GM23248 (cell line): ENCODE data around the gene CMIP. TPM values are rescaled to one million over a fixed set of nuclear protein-coding genes. Genes with fewer than 3 reads are reported as not detected.
A peak's percentile ranks its signal among the peaks of the same experiment; 100 is the strongest.

Experiments
- DNase-seq: peaks from one replicate; pipeline ENCODE4 v3.0.0-alpha.2; 2015
- H2AFZ ChIP-seq: fragments of 200-600 bp; sonication (generic); 2 replicates; pipeline ENCODE4 v1.6.1; 2016; ENCODE audit warnings: antibody characterized with exemption
- H3F3A ChIP-seq: fragments of 200-600 bp; sonication (generic); 2 replicates; pipeline ENCODE4 v1.6.1; 2016; ENCODE audit warnings: mild to moderate bottlenecking, antibody characterized with exemption, mixed run types; ENCODE audit not compliant: insufficient read depth
- H3K27ac ChIP-seq: fragments of 200-600 bp; sonication (generic); 2 replicates; pipeline ENCODE4 v1.5.1; 2016; ENCODE audit warnings: mild to moderate bottlenecking
- H3K27me3 ChIP-seq: fragments of 200-600 bp; sonication (generic); replicated peaks from 2 replicates; pipeline ENCODE4 v1.6.1; 2016; ENCODE audit warnings: mild to moderate bottlenecking; ENCODE audit not compliant: insufficient read depth
- H3K36me3 ChIP-seq: fragments of 200-600 bp; sonication (generic); 2 replicates; pipeline ENCODE4 v1.6.1; 2016; ENCODE audit warnings: low read depth, mild to moderate bottlenecking
- H3K4me1 ChIP-seq: fragments of 200-600 bp; sonication (generic); 2 replicates; pipeline ENCODE4 v1.6.1; 2016; ENCODE audit warnings: mild to moderate bottlenecking; ENCODE audit not compliant: insufficient read depth
- H3K4me2 ChIP-seq: fragments of 200-600 bp; sonication (generic); one replicate; pipeline ENCODE4 v1.6.1; 2016; ENCODE audit warnings: mild to moderate bottlenecking; ENCODE audit not compliant: unreplicated experiment
- H3K4me3 ChIP-seq: fragments of 200-600 bp; sonication (generic); 2 replicates; pipeline ENCODE4 v1.5.1; 2016; ENCODE audit warnings: mild to moderate bottlenecking
- H3K79me2 ChIP-seq: fragments of 200-600 bp; sonication (generic); 2 replicates; pipeline ENCODE4 v1.6.1; 2016; ENCODE audit warnings: mild to moderate bottlenecking; ENCODE audit not compliant: insufficient read depth
- H3K9ac ChIP-seq: fragments of 200-600 bp; sonication (generic); 2 replicates; pipeline ENCODE4 v1.6.1; 2016; ENCODE audit warnings: mild to moderate bottlenecking
- H3K9me2 ChIP-seq: fragments of 200-600 bp; sonication (generic); 2 replicates; pipeline ENCODE4 v1.6.1; 2016; ENCODE audit warnings: mixed run types, mild to moderate bottlenecking, moderate library complexity; ENCODE audit not compliant: insufficient read depth
- H3K9me3 ChIP-seq: fragments of 200-600 bp; sonication (generic); one replicate; pipeline ENCODE4 v1.6.1; 2017; ENCODE audit warnings: low read depth
- H4K20me1 ChIP-seq: fragments of 200-600 bp; sonication (generic); 2 replicates; pipeline ENCODE4 v1.6.0; 2016; ENCODE audit not compliant: insufficient read depth
- EZH2 ChIP-seq: fragments of 200-600 bp; sonication (generic); IDR thresholded peaks from 2 replicates; pipeline ENCODE4 v1.6.1; 2018; ENCODE audit warnings: antibody characterized with exemption, mild to moderate bottlenecking; ENCODE audit not compliant: insufficient read depth, poor library complexity, severe bottlenecking
- EZH2phosphoT487 ChIP-seq: fragments of 200-600 bp; sonication (generic); IDR thresholded peaks from 2 replicates; pipeline ENCODE4 v1.6.1; 2018; ENCODE audit warnings: antibody characterized with exemption, moderate library complexity, mild to moderate bottlenecking, low read depth; ENCODE audit not compliant: insufficient read depth
- WGBS, 2 experiments: methylation state at CpG; one replicate each; pipeline ENCODE4 v1.1.6; 2015 to 2017; ENCODE audit warnings: low lambda C conversion rate in 2 of 2, low coverage in 1 of 2; ENCODE audit errors: missing lambda C conversion rate in 2 of 2; 5-methylcytosine and 5-hydroxymethylcytosine counted together
- in situ Hi-C: fragments of 300-500 bp; cut with MboI; formaldehyde crosslinking; loops from 2 replicates; pipeline ENCODE4 v1.15.0; 2020
- polyA plus RNA-seq: library from polyadenylated mRNA; unstranded; fragments of >200 nt; fragmentation: Nextera tagmentation; extraction: Ambion mirVana; gene quantifications from 2 replicates; pipeline ENCODE4 v1.2.1, GENCODE V29; 2016
- total RNA-seq: library from RNA; depleted of rRNA; stranded (reverse); fragments of >200 nt; shearing (Covaris generic); gene quantifications from 2 replicates; pipeline ENCODE4 v1.2.3, GENCODE V29; 2014

The CMIP gene
- total and polyA plus RNA-seq, 2 experiments from 2014 or later = 1.5 to 9.5 TPM

DNA sequence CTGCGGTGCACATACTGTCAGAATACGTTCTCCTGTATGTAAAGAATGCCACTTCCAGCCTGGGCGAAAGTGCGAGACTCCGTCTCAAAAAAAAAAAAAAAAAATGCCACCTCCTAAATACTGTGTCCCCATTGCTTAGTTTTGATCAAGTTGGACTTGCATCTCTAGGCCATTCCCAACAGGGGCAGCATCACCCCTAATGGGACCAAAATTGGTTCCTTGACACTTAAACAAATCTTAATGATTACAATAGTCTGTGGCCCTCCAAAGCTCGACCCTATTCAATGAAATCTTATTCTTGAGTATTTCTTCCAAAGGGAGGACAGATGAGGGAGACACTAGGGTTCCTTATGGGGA, 179.8 kb downstream of the CMIP start:
- Histone ChIP-seq H3K27me3 (no peaks in the 10 kb centered on the region), H3K4me3 (no peak overlapping the region), H3K9me3 (no peaks in the 10 kb centered on the region), H3F3A (no peaks in the 10 kb centered on the region), H4K20me1 (no peaks in the 10 kb centered on the region), H3K9ac (no peak overlapping the region), H3K4me1 (peaks cover 9% of the 10 kb centered on the region; the same call in 1 of the 2 replicates), H3K36me3 (no peaks in the 10 kb centered on the region), H3K4me2 (no peak overlapping the region), H2AFZ (no peak overlapping the region), H3K27ac (no peak overlapping the region), H3K9me2 (no peaks in the 10 kb centered on the region), H3K79me2 (peaks cover 5% of the 10 kb centered on the region; the same call in 1 of the 2 replicates)
- no peak for DNase-seq
- TF ChIP-seq EZH2phosphoT487 (no peak), EZH2 (no peak)
- in situ Hi-C loops = no loop called here
- 88% methylated on average over 6 of the region's 6 CpGs for WGBS, 2 experiments

DNA sequence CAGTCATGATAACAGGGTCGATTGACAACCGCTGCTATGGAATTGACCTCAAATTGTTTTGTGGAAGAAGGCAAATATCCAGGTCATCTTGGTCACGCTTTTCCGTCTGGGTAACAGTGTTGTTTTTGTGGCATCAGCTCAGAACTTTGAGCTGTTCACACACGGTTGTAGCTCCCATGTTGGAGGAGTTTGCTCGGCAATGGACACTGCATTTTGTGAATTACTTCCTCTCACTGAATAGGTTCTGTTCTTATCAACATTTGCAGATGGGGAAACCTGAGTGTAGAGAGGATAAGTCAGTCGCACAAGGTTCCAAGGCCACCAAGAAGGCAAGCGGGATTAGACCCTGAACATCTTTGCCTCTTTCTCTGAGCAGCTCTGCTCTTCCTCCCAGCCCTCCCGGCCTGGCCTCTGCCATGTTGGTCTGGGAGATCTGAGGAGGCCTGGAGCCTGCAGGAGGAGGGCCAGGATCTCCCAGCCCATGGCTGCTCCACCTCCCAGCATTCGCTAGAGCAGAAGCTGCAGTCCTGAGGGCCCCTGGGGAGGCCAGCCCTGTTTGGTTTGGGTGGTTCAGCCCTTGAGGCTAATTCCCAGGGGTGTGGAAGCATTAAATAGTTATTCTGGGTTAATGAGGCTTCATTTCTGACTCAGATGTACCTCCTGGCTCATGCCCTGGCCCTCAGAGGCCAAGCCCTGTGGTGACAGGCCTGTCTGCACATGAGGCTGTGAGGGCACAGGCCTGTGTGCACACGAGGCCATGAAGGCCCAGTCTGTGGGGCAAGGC, 180.3 kb downstream of the CMIP start:
- Histone ChIP-seq H2AFZ (no peak overlapping the region), H3K79me2 (peaks cover 5% of the 10 kb centered on the region; the same call in 1 of the 2 replicates), H3K9me3 (no peaks in the 10 kb centered on the region), H3K27ac (peak overlapping the region; percentile 54), H3K27me3 (no peaks in the 10 kb centered on the region), H3K4me1 (peaks cover 9% of the 10 kb centered on the region; the same call in 1 of the 2 replicates), H3K9ac (peak overlapping the region; percentile 35; the same call in 1 of the 2 replicates), H3K4me3 (no peak overlapping the region), H4K20me1 (no peaks in the 10 kb centered on the region), H3F3A (no peaks in the 10 kb centered on the region), H3K9me2 (no peaks in the 10 kb centered on the region), H3K4me2 (no peak overlapping the region), H3K36me3 (no peaks in the 10 kb centered on the region)
- WGBS, 2 experiments = 86 to 87% methylated on average over 11 of the region's 11 CpGs
- in situ Hi-C loops = no loop called here
- TF ChIP-seq EZH2 (no peak), EZH2phosphoT487 (no peak)
- DNase-seq = peak; percentile 52

DNA sequence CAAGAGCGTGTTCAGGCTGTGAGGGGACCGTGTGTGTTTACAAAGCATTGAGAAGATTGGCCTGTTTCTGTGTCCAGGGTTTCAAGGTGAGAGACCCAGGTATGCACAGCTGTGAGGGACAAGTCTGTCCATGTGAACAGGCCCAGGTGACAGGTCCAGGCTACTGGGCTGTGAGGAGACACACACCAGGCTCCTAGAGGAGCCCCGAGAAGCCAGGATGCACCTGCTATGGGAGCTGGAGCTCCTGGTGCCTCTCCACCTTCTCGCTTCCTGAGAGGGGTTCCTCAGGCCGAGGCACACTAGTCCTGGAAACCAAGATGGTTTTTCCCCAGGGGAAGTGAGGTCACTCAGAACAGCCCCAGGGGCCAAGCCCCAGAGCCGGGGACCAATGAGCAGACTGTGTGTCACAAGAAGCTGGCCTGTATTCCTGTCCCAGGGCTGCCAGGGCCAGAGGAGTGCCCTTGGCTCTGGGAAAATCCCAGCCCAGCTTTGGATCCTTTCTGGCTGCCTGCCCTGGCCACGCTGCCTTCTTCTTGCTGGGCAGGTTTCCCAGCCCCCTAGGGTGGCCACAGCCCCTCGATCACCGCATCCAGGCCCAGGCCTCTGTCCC, 181.0 kb downstream of the CMIP start:
- Histone ChIP-seq H4K20me1 (no peaks in the 10 kb centered on the region), H2AFZ (no peak overlapping the region), H3K4me3 (no peak overlapping the region), H3K79me2 (peaks cover 5% of the 10 kb centered on the region; the same call in 1 of the 2 replicates), H3K27me3 (no peaks in the 10 kb centered on the region), H3K27ac (peak overlapping the region; percentile 54), H3F3A (no peaks in the 10 kb centered on the region), H3K9me3 (no peaks in the 10 kb centered on the region), H3K9me2 (no peaks in the 10 kb centered on the region), H3K4me1 (peaks cover 9% of the 10 kb centered on the region; the same call in 1 of the 2 replicates), H3K9ac (peak overlapping the region; percentile 35; the same call in 1 of the 2 replicates), H3K4me2 (no peak overlapping the region), H3K36me3 (no peaks in the 10 kb centered on the region)
- no peak for TF ChIP-seq EZH2phosphoT487
- no peak for TF ChIP-seq EZH2
- WGBS, 2 experiments = 62 to 64% methylated on average over 9 of the region's 9 CpGs
- peak; percentile 71 for DNase-seq
- in situ Hi-C loops = no loop called here

DNA sequence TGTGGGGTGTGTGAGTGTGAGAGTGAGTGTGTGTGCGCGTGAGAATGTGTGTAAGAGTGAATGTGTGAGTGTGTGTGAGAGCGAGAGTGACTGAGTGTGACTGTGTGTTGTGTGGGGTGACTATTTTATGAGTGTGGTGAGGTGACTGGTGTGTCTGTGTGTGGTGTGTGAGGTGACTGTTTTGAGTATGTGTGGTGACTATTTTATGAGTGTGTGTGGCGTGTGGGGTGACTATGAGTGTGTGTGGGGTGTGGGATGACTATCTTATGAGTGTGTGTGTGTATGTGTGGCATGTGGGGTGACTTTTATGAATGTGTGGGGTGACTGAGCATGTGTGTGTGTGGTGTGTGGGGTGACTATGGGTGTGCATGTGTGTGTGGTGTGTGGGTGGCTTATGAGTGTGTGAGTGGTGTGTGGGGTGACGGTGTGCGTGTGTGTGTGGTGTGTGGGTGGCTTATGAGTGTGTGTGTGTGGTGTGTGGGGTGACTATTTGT, 181.6 kb downstream of the CMIP start:
- Histone ChIP-seq H3K4me3 (no peak overlapping the region), H3K4me2 (no peak overlapping the region), H3K9ac (peak overlapping the region; percentile 35; the same call in 1 of the 2 replicates), H3K27ac (peak overlapping the region; percentile 54), H4K20me1 (no peaks in the 10 kb centered on the region), H3K79me2 (peaks cover 5% of the 10 kb centered on the region; the same call in 1 of the 2 replicates), H3K36me3 (no peaks in the 10 kb centered on the region), H3K9me2 (no peaks in the 10 kb centered on the region), H3K9me3 (no peaks in the 10 kb centered on the region), H2AFZ (no peak overlapping the region), H3K4me1 (peaks cover 9% of the 10 kb centered on the region; the same call in 1 of the 2 replicates), H3K27me3 (no peaks in the 10 kb centered on the region), H3F3A (no peaks in the 10 kb centered on the region)
- 72 to 77% methylated on average over 6 of the region's 6 CpGs for WGBS, 2 experiments
- peak; percentile 61 for DNase-seq
- TF ChIP-seq EZH2phosphoT487 (no peak), EZH2 (no peak)
- in situ Hi-C loops = no loop called here
